ENCODE results near the gene ATOH8.

The ATOH8 gene

DNA sequence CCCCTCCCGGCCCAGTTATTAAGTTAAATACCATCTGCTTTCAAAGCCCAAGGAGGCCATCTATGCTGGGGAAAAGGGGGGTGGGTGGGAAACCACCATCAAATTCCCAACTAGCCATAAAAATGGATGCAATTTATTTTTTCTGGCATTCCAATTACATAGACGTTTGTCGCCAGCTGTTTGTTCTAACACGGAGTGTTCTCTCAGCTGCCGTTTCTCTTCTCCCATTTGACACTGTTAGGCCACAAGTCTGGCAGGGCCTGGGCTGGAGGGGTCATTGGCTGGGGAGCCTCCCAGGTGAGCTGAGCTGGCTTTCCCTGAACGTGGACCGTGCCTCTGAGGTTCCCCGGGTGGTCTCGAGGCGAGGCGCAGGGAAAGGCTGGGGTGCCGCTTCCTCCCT lies 16.6 kb downstream of the ATOH8 start:
- no peak for DNase-seq (ENCODE audit: low spot score)
- FAIRE-seq: no peak

DNA sequence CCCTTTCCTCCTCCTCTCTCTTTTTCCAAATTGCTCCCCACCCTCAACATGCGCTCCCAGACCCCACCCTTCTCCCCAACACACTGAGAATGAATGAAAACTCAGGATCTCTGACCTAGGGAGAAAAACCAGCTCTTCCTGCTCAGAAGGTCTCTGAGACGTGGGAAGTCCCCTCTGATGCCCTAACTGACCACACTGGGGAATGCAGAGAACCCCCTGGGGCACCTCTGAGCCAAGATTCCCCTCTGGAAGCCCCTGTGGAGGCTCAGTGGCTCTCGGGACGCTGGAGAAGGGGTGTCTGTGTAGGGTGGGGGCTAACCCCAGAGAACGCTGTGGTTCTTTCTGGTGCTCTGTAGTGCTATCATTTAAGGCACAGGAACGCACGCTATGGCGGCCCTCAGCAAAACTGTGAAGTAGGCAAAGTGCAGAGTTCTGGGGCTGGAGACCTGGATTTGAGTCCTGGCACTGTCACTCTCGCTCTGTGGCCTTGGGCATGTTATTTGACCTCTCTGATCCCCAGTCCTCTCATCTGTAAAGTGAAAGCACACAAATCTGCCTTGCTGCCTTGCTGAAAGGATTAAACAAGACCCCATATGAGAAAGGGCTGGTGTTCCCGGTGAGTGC lies 17.1 kb downstream of the ATOH8 start:
- FAIRE-seq (no peak), DNase-seq (ENCODE audit: low spot score) (no peak)

DNA sequence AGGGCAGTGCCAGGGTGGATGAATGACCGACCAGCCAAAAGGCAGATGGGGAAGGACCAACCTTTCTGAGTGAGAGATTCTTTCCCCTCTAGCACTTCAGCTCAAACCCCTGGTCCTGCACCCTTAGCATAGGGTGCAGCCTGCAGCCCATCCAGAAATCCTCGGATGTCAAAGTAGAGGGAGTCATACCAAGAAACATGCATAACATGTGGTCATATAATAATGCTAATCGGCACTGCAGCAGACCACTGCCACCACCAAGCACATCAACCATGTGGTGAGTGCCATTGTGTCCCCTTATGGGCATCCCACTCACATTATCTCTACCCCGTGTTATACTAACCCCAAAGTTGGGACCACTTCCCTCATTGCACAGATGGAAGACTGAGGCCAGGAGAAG lies 17.7 kb downstream of the ATOH8 start:
- DNase-seq (ENCODE audit: low spot score): no peak
- no peak for FAIRE-seq

DNA sequence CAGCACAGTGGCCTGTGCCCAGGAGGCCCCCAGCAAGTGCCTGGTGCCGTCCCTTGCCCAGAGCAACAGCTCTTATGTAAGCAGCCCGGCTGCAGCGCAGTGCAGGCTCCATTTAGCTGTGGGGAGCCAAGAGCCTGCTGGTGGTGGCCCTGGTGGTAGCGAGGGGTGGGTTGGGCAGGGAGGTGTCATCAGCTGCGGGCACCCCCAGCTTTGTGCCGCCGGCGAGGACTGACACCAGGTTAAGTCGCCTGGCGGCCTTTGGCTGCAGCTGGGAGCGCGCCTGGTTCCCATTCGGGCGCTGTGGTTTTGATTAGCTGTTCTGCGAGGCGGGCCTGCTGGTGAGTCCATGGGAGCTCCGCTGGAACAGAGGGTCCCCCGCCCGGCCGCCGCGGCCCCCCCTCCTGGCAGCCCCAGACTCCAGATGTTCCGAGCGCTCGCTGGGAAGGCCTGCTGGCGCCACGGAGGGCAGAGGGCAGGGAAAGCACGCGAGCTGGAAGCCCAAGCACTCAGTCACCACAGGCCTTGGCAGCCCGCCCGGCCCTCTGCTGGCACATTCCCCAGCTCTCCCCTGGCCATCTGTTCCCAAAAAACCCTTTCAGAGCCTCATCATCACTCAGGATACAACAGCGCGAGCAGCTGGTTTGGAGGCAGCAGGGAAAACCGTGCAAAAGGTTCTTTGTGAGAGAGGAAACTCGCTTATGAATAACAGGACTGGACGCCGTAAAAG lies 18.4 kb downstream of the ATOH8 start:
- FAIRE-seq (peak; percentile 95), DNase-seq (ENCODE audit: low spot score) (peak; percentile 99)

DNA sequence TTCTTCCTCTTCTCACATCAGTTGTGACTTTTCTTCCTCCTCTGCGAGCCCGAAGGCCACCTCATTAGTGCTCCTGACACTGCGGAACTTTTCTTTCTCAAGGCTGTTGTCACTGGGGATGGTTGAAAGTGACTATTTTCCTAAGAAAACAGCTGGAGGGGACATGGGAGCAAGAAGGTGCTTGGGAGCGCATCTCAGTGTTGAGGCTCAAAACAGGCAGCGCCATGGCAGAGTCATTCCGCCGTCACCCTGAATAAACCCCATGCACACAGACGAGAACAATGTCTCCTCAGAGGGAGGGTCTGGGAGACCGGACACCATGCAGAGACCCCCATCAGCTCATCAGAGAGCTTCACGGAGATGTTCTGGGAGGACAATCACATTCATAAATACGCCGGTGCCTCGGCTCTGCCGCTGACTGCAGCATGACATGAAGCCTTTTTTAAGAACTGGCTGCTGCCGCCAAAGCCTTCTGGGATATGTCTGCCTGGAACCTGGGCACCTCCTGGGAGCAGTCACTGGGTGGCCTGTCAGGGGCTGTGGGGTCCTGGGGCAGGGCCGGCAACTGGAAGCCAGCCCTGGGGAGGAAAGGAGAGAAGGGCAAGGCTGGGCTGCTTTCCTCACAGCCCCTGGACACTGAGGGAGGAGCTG lies 19.2 kb downstream of the ATOH8 start:
- FAIRE-seq (no peak), DNase-seq (ENCODE audit: low spot score) (no peak)

DNA sequence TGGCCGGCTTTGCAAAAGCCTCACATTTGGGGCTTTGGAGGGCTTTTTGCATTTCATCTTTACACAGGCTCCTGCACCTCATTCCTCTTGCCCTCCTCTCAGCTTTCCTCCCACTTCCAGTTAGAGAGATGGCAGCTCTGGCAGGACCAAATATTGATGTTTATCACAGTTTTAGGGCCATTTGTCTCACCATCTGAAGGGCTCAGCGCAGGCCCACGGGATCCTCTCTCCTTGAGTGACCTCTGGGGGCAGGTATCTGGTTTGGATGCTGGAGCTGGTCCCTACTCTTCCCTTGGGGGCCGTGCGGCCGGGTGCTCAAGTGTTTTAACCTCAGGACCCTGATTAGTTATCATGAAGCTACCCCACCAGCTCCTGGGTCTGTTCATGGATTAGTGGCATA lies 19.9 kb downstream of the ATOH8 start:
- DNase-seq (ENCODE audit: low spot score) (no peak), FAIRE-seq (no peak)

DNA sequence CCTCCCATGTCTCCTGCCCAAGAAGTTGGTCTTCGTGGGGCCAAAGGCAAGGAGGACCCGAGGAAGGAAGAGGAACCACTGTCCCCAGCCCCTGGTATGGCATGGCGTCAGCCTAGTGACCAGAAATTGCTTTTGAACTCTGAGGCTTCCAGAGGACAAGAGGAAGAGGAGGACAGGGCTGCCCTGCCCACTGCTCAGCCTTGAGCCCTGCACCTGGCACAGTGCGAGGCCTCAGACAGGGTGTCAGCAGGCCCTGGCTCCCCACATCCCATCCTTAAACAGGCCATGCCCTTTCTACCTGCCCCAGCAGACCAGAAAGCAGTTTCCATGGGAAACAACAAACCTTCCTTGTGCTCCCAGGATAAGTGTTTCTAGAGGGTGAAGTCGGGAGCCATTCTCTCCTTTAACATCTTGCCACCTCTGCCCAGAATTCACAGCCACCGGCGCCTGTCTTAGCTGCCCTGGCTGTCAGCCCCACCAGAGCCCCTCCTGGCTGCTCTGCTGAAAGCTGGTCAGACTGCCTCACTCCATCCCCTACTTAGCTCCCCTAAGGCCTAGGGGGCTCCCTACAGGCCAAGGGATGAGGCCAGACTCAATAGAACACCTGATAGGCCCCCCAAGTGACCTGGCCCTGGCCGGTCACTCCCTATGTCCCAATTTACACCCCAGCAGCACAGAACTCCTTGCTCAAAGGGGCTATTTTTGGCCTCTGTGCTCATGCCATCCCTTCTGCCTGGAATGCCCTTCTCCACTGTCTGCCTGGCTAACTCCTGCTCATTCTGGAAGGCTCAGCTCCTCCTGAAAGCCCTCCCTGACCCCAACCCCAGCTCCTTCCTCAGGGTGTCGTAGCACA lies 20.6 kb downstream of the ATOH8 start:
- FAIRE-seq (no peak), DNase-seq (ENCODE audit: low spot score) (no peak)

DNA sequence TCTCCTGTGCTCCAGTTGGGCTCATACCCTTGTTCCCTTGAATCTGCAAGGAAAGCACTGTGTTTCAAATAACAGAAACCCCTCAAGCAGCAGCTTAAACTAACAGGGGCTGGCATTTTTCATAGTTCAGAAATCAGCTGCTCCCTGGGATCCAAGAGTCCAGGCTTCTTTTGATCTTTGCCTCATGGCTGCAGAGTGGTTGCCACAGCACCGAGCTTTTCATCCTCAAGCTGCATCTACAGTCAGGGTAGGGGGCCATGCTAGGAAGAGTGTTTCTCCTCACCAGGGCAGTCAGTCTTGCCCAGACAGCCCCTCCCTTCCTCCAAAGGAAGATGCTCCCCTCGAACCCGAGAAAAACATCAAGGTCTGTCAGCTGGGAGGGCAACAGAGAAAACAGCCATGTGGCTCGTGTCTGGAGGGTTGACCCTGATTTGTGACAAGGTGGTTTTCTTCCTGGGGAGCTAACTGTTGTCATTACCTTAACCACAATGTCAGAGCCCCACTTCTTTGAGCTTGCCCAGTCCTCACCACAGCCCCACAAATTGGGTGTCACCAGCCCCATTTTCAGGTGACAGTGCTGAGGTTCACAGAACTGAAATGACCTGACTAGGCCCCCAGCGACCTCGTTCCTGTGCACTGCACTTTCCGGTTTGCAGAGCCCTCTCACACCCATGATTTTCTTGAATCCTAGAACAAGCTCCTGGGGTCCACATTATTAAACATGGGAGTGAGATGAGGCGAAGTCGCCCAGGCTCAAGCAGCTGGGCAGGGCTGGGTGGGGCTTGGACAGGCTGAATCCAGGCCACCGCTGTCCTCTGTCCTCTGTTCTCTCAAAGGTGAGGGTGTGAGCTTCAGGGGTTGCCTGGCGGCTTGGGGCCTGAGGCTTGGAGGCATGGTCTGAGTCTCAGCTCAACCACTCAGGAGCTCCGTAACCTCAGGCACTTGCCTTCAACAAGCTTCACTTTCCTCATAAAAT lies 21.9 kb downstream of the ATOH8 start:
- no peak for DNase-seq (ENCODE audit: low spot score)
- FAIRE-seq: no peak

DNA sequence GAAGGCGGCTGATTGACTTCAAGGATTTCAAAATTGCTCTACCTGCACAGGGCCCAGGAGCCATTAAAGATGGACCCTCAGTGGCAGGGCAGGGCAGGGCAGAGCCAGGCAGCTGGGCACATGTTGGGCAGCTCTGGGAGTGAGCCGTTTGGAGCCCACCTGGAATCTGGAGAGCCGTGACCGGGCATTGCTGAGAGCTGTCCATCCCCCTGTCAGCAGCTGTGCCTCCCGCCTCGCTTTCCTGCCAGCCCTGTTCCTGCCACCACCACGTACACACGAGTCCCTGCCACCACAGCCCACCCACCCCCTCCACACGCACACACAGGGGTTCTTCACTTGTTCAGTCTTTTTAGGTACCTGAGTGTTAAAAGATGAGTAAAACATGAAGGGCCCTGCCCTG lies 22.9 kb downstream of the ATOH8 start:
- no peak for FAIRE-seq

DNA sequence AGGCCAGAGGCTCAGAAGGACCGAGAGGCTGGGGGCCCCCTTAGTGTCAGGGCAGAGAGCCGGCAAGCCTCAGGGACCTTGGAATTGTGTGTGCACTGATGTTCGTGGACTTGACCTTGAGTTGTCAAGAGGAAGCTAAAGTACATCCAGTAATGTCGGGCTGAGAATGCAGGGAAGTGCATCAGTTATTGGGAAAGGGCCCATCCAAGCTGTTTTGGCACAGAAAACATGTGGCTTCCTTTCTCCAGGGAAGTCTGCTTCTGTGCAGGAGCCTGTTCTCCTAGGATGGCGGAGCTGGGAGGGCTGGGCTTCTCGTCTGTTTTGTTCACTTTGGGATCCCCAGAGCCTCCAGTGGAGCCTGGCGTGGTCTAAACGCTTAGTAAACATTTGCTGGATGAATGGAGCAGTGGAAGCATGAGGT lies 23.7 kb downstream of the ATOH8 start:
- DNase-seq (ENCODE audit: low spot score) (no peak), FAIRE-seq (no peak)

More for the DNA sequence above, 22.9 kb downstream of the ATOH8 start:
- DNase-seq (ENCODE audit: low spot score): no peak

DNA sequence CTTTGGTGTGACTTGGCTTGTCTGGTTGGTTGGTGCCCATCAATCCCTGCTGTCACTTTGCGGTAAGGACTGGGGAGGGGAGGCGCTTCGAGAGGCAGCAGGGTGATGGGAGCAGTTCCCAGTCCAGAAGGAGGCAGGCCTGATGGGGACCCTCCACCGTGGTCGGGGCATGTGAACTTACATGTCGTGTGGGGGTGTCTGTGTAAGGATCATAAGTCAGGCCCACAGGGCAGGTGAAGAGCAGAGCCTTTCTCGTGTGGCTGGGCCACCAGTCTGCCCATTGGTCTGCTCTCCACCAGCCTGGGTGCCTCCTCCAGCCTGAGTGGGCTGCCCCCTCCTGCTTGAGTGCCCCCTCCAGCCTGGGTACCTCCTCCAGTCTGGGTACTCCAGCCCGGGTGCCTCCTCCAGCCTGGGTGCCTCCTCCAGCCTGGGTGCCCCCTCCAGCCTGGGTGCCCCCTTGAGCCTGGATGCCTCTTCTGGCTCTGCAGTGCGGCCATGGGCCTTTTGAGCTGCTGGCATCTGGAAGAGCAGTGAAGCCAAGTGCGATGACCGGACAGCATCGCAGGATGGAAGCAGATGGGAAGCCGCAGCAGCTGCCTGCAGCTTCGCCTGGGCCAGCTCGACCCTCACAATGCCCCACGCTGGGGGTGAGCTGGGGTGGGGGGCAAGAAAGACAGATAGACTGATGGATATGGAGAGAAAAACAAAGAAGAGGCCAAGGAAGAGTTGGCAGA lies 25.0 kb downstream of the ATOH8 start:
- FAIRE-seq (no peak), DNase-seq (ENCODE audit: low spot score) (no peak)

DNA sequence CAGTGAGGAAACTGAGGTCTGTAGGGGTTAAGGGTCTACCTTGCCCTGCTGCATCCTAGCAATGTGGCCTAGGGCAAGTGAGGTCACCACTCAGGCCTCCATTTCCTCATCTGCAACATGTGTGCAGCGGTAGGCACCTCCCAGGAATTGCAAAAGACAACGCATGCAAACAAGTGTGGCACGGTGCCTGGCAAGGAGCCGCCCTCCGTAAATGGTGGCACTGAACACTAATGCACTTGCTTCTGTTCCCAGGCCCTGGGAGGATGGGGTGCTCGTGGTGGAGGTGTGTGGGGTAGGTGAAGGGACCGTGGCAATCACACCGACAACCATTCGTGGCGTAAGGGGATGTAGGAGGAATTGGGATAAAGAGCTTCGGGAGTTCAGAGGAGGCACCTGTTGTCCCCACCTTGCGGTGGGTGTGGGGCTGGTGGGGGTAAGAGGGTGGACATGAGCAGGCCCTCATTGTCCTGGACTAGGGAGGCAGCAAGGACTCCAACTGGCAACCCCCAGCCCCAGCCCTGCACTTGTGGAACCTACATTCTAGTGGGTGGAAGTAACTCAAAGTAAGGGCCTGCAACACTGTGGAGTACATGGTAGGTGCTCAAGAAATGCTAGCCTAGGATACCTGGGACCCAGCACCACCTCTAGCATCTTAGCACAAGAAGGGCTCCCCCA lies 26.0 kb downstream of the ATOH8 start:
- no peak for FAIRE-seq
- DNase-seq (ENCODE audit: low spot score): no peak

DNA sequence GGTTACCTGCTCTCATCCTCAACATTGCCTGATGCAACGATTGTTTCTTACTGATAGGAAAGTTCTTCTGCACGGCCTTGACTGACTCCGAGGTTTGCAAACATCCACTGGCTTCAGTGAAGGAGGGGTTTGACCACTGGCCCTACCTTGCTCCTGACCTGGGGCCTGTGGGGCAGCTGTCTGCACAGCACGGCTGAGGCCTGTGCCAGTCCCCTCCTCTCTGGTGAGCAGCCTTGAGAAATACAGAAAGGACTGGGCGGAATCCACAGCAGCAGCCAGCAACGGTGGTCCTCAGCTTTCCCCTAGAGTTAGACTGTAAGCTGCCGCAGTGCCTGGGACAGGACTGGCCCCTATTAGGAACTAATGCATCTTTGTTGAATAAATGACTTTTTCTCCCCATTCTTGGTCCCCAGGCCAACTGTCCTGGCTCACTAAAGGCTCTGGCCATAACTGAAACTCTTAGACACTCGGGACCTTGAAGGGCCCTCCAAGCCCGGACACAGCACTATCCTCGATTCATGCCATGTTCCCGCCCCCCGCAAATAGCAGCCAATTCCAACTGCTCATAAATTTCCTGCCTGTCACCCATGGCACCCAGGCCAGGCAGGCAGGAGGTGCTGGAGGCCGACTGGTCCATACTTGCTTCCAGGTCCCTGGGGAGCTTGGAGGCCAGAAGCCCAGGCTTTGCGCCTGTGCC lies 26.7 kb downstream of the ATOH8 start:
- no peak for DNase-seq (ENCODE audit: low spot score)
- no peak for FAIRE-seq

DNA sequence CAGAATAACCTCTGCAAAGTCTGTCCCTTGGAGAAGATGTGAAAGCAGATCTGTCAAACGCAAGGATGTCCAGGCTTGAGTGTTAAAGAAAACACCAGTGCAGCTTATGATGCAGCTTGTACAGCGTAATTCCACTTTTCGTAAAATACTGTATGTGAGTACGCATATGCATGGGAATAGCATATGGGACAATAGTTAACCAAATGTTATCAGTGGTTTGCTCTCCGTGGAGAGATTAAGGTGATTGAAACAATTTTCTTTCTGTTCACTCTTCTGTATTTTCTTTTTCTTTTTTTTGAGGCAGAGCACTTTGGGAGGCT lies 27.2 kb downstream of the ATOH8 start:
- FAIRE-seq (no peak), DNase-seq (ENCODE audit: low spot score) (no peak)

DNA sequence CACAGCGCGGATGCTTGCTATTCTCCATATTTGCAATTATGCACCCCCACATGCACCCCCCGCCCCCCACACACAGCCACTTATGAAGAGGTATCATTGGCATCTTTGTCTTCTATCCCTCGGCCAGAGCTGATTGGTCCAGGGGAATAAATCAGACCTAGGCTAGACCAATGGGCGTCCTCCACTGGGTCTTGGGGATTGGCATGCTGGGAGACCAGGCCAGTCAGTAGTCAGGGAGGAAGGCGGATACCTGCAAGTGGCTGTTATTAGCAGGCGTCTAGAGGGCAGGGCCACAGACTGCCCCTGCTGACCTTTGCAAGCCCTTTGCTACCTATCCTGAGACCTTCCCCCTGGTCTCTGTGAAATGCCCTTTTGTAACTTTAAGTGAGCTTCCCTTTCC lies 30.0 kb downstream of the ATOH8 start:
- FAIRE-seq: no peak

DNA sequence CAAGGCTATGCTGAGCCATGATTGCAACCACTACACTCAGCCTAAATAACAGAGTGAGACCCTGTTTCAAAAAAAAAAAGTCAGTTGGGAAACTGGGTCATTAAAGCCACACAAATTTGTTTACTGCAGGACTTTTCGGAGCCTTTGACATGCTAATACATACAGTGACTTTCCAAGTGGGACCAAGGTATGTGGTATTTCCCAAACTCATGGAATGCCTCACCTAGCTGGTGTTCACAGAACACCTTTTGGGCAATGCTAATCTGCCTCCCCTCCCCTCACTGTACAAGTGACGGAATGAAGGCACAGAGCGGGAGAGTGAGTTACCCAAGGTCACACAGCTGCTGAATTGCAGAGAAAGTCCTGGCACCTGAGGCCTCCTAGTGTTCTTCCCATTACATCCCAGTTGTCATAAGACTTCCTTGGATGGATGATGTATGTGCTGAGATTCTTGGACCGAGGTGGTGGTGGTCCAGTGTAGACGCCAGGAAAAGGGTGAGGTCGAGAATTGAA lies 30.7 kb downstream of the ATOH8 start:
- DNase-seq (ENCODE audit: low spot score) (no peak), FAIRE-seq (no peak)

More for the DNA sequence above, 30.0 kb downstream of the ATOH8 start:
- DNase-seq (ENCODE audit: low spot score): no peak

DNA sequence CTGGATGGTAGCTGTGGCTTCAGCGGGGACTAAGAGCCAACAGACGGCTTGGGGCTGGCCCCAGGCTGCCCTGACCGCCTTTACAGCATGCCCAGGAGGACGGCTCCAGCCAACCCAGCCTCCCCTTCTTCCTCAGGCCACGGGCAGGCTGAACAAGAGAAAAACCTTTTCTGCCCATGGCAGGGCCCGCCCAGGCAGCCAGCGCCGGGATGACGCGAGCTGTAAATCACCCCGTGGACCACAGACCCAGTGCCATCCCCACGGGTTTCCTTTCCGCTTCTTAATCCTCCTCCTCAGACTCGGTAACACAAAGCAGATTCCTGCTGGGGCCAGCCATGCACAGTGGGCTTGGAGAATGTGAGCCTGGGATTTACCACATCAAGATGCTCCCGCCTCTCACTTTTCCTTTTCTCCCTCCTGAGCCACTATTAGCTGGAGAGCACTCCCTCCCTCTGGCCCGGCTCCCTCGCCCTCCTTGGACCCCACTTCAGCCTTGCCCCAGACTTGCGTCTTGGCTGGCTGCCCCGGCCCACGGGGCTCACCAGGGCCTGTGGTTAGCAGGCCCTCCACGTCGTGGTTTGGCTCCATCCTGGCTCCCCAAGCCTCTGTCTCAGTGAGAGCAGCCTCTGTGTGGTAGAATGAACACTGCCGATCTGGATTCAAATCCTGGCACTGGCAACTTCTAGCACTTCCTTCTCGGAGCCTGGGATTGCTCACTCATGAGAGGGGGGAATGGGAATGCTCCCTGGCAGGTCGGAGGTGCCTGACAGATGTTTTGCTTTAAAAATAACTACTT lies 31.4 kb downstream of the ATOH8 start:
- FAIRE-seq: peak; percentile 60
- peak; percentile 64 for DNase-seq (ENCODE audit: low spot score)

DNA sequence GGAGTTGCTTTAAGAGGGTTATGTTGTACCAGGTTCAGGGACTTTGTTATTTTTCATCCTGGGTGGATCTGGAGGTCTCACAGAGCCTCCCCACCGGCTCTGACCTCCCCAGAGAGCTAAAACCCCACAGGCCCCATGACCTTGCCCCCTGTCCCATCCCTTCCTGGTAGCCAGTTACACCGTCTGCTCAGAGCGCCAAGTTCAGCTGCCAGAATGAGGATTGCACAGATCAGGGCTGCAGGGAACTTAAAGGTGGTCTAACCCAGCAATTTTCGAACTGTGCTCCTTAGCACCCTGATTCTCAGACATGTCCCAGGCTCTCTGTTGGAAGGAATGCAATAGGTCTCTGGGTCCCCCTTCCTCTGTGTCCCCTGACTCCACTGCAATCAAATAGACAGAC lies 32.1 kb downstream of the ATOH8 start:
- FAIRE-seq: no peak
- DNase-seq (ENCODE audit: low spot score): no peak
